HFF-Myc (cell line): ENCODE measurements around the gene BRPF3.

Experiments
- DNase-seq: peaks from one replicate; pipeline ENCODE4 v3.0.0-alpha.2; 2011; ENCODE audit warnings: low read depth; ENCODE audit errors: extremely low read depth
- H3K4me3 ChIP-seq: replicated peaks from 2 replicates; pipeline ENCODE4 v1.5.1; 2011; ENCODE audit warnings: low read depth, mild to moderate bottlenecking, control low read depth, low read length
- TF ChIP-seq, protein P1 (sequence below): IDR thresholded peaks from 2 replicates; pipeline ENCODE4 v1.5.1; 2012; ENCODE audit warnings: mild to moderate bottlenecking, low read depth, low read length, control low read depth; ENCODE audit errors: missing control alignments

BRPF3 gene

DNA sequence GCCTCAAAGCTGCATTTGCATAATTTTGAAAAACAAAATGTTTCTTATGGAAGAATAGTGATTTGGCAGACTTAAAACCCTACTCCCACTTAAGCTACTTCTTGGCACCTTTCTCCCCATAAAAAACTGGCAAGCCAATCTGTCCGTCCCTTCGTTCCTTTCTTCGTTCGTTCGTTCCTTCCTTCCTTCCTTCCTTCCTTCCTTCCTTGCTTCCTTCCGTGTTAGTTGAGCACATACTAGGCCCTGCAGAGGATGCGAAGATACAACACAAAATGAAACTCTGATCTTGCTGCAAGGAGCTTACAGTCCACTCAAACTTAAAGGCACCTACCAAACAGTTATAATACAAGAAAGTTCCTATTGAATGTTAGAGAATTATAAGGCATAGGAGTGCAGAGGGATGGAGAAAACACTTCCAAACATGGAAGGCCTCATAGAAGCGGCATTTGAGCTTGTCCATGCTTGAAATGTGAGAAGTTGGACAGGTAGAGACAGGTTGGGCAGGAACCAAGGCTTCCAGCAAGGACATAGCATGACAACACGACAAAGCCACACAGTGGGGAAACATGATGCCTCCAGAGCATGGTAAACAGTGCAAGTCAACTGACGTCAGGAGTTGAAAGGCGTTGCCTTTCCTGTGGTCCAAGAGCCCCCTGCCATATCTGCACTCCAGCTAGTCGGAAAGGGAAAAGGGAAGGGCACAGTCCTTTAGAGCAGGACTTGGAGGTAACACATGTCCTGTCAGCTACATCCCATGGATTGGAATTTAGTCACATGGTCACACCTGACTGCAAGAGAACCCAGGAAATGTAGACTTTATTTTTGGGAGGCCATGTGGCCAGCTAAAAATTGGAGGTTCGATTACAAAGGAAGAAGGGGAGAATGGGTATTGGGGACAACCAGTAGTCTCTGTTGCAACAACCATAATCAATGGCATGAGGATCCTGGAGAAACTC is 80.3 kb downstream of the BRPF3 start:
- DNase-seq, result no peak
- TF ChIP-seq, protein P1, sequence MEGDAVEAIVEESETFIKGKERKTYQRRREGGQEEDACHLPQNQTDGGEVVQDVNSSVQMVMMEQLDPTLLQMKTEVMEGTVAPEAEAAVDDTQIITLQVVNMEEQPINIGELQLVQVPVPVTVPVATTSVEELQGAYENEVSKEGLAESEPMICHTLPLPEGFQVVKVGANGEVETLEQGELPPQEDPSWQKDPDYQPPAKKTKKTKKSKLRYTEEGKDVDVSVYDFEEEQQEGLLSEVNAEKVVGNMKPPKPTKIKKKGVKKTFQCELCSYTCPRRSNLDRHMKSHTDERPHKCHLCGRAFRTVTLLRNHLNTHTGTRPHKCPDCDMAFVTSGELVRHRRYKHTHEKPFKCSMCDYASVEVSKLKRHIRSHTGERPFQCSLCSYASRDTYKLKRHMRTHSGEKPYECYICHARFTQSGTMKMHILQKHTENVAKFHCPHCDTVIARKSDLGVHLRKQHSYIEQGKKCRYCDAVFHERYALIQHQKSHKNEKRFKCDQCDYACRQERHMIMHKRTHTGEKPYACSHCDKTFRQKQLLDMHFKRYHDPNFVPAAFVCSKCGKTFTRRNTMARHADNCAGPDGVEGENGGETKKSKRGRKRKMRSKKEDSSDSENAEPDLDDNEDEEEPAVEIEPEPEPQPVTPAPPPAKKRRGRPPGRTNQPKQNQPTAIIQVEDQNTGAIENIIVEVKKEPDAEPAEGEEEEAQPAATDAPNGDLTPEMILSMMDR, result no peak
- no peak overlapping the region for H3K4me3 ChIP-seq

DNA sequence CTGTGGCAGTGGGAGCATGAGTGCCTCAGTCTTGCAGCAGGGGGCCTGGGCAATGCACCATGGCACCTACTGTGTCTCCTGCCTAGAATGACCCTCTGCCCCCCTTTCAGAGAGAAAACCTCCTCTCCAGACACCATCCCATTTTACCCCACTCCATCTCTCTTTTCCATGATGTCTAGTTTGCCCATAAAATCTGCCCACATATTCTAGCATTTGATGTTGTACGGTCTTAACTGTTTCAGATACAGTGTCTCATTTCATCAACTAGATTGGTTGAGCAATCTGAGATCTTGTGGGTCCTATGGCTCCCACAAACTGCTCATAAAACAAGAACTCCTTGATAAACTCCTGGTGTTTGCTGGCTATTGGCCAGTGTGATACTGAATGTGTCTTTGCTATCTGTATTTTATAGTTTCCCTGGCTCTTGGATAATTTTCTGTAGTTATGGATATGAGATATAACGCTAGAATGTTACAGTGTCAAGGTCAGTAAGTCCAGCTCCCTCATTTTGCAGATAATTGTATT is 81.5 kb downstream of the BRPF3 start:
- no peak for DNase-seq
- TF ChIP-seq, protein P1, result no peak

DNA sequence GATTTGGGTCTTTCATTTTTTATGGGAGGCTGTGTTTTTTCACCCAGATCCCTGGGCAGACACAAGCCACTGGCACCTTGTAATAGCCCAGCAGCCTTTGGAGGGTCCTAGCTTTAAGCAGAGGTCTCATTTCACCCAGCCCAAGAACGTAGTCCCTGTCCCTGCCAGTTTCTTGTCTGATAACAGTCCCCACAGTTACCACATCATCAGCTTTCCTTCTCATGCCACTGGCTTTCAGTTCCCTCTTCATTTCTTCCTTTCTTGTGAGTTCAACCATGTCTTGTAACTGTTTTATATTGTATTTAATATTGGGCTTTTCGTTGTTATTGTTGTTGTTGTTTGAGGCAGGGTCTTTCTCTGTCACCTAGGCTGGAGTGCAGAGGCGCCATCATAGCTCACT is 83.9 kb downstream of the BRPF3 start:
- no peak for DNase-seq
- no peak overlapping the region for H3K4me3 ChIP-seq
- TF ChIP-seq, protein P1, result no peak

More for the DNA sequence above, 81.5 kb downstream of the BRPF3 start:
- H3K4me3 ChIP-seq, result no peak overlapping the region

DNA sequence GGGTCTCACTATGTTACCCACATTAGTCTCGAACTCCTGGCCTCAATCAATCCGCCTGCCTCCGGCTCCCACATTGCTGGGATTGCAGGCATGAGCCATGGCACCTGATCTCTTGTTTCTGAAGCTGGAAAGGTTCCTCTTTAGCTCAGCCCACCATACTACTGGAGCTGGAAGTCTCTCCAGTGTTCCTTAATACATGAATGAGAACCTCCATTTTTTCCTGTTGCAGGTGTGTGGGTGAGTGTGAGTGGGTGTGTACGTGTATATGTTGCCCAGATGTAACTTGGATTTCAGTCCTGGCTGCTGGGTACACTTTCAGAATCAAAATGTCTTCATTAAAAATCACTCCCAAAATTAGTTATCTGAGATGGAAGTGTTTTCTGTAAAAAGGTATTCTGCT is 84.4 kb downstream of the BRPF3 start:
- DNase-seq, result no peak
- TF ChIP-seq, protein P1, result no peak
- no peak overlapping the region for H3K4me3 ChIP-seq
